Measurements from ENCODE around the gene RBP3. TPM values are rescaled to one million over a fixed set of nuclear protein-coding genes. Genes with fewer than 3 reads are reported as not detected.

Gene RBP3
- polyA plus RNA-seq, 1 donor from 2014 or later: not detected

GRCh38 chr10:47378606-47379444 lies 30.7 kb downstream of the RBP3 start:
- no peak overlapping the region for H3K4me3 ChIP-seq (ENCODE audit: low read length)
- H3K36me3 ChIP-seq (ENCODE audit: insufficient read depth, low read length): no peaks in the 10 kb centered on the region
- H3K4me2 ChIP-seq (ENCODE audit: low read length): no peak overlapping the region
- no peak overlapping the region for H2AFZ ChIP-seq (ENCODE audit: low read depth, low read length)
- no peaks in the 10 kb centered on the region for H3K79me2 ChIP-seq (replicated peaks; ENCODE audit: insufficient read depth, low read length)
- H3K9me3 ChIP-seq (ENCODE audit: low read length): no peaks in the 10 kb centered on the region
- no peaks in the 10 kb centered on the region for H3K9me2 ChIP-seq (ENCODE audit: insufficient read depth, low read length)
- H3K9ac ChIP-seq (ENCODE audit: low read length): no peak overlapping the region
- TF ChIP-seq CTCF (IDR thresholded peaks at IDR 0.05; ENCODE audit: poor library complexity, severe bottlenecking) (no peak), TAF1 (IDR thresholded peaks at IDR 0.05; ENCODE audit: low read depth) (no peak), MXI1 (conservative IDR thresholded peaks at IDR 0.05; ENCODE audit: poor library complexity, severe bottlenecking) (no peak), EZH2 (IDR thresholded peaks at IDR 0.05; ENCODE audit: borderline replicate concordance, insufficient read depth, low read length, poor library complexity, severe bottlenecking) (no peak), SMC3 (conservative IDR thresholded peaks at IDR 0.05; ENCODE audit: poor library complexity) (no peak), EP300 (conservative IDR thresholded peaks at IDR 0.05; ENCODE audit: poor library complexity, severe bottlenecking) (no peak), RAD21 (conservative IDR thresholded peaks at IDR 0.05) (no peak), POLR2AphosphoS5 (IDR thresholded peaks at IDR 0.05) (no peak)
- TF ChIP-seq, protein P1, sequence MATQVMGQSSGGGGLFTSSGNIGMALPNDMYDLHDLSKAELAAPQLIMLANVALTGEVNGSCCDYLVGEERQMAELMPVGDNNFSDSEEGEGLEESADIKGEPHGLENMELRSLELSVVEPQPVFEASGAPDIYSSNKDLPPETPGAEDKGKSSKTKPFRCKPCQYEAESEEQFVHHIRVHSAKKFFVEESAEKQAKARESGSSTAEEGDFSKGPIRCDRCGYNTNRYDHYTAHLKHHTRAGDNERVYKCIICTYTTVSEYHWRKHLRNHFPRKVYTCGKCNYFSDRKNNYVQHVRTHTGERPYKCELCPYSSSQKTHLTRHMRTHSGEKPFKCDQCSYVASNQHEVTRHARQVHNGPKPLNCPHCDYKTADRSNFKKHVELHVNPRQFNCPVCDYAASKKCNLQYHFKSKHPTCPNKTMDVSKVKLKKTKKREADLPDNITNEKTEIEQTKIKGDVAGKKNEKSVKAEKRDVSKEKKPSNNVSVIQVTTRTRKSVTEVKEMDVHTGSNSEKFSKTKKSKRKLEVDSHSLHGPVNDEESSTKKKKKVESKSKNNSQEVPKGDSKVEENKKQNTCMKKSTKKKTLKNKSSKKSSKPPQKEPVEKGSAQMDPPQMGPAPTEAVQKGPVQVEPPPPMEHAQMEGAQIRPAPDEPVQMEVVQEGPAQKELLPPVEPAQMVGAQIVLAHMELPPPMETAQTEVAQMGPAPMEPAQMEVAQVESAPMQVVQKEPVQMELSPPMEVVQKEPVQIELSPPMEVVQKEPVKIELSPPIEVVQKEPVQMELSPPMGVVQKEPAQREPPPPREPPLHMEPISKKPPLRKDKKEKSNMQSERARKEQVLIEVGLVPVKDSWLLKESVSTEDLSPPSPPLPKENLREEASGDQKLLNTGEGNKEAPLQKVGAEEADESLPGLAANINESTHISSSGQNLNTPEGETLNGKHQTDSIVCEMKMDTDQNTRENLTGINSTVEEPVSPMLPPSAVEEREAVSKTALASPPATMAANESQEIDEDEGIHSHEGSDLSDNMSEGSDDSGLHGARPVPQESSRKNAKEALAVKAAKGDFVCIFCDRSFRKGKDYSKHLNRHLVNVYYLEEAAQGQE (IDR thresholded peaks at IDR 0.05; ENCODE audit: borderline replicate concordance): no peak
- H3K27ac ChIP-seq (ENCODE audit: low read length): no peak overlapping the region
- no peaks in the 10 kb centered on the region for H3F3A ChIP-seq (ENCODE audit: insufficient read depth, low read length, poor library complexity, severe bottlenecking)
- no peaks in the 10 kb centered on the region for H4K20me1 ChIP-seq (ENCODE audit: insufficient read depth)
- H3K27me3 ChIP-seq (ENCODE audit: insufficient read depth, low read depth, low read length): peaks cover 6% of the 10 kb centered on the region

DNA sequence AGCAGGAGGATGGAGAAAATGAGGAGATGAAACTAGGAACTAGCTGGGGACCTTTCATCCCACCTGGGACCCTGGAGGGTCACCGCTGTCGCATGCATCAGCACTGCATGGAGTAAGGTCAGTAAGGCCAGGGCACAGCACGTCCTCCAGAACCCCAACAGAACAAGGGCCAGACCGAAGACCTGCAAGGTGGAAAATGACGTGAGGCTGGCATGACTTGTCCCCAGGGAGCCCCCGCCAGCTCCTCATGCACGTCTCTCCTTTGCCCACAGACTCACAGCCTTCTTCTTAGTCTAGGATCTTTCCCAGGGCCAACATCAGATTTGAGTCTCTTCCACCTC lies 31.3 kb downstream of the RBP3 start:
- peaks cover 6% of the 10 kb centered on the region for H3K27me3 ChIP-seq (ENCODE audit: insufficient read depth, low read depth, low read length)
- no peak for TF ChIP-seq RAD21 (conservative IDR thresholded peaks at IDR 0.05)
- TF ChIP-seq, protein P1 (IDR thresholded peaks at IDR 0.05; ENCODE audit: borderline replicate concordance): no peak
- TF ChIP-seq CTCF (IDR thresholded peaks at IDR 0.05; ENCODE audit: poor library complexity, severe bottlenecking): no peak
- no peak for TF ChIP-seq MXI1 (conservative IDR thresholded peaks at IDR 0.05; ENCODE audit: poor library complexity, severe bottlenecking)
- TF ChIP-seq TAF1 (IDR thresholded peaks at IDR 0.05; ENCODE audit: low read depth): no peak
- TF ChIP-seq POLR2AphosphoS5 (IDR thresholded peaks at IDR 0.05): no peak
- TF ChIP-seq EZH2 (IDR thresholded peaks at IDR 0.05; ENCODE audit: borderline replicate concordance, insufficient read depth, low read length, poor library complexity, severe bottlenecking): no peak
- TF ChIP-seq EP300 (conservative IDR thresholded peaks at IDR 0.05; ENCODE audit: poor library complexity, severe bottlenecking): no peak
- H3K36me3 ChIP-seq (ENCODE audit: insufficient read depth, low read length): no peaks in the 10 kb centered on the region
- no peak overlapping the region for H2AFZ ChIP-seq (ENCODE audit: low read depth, low read length)
- H3K79me2 ChIP-seq (replicated peaks; ENCODE audit: insufficient read depth, low read length): no peaks in the 10 kb centered on the region
- no peaks in the 10 kb centered on the region for H3K9me3 ChIP-seq (ENCODE audit: low read length)
- no peak overlapping the region for H3K4me3 ChIP-seq (ENCODE audit: low read length)
- no peaks in the 10 kb centered on the region for H3K9me2 ChIP-seq (ENCODE audit: insufficient read depth, low read length)
- no peaks in the 10 kb centered on the region for H4K20me1 ChIP-seq (ENCODE audit: insufficient read depth)
- no peak overlapping the region for H3K9ac ChIP-seq (ENCODE audit: low read length)
- no peak overlapping the region for H3K4me2 ChIP-seq (ENCODE audit: low read length)
- H3K27ac ChIP-seq (ENCODE audit: low read length): no peak overlapping the region
- H3F3A ChIP-seq (ENCODE audit: insufficient read depth, low read length, poor library complexity, severe bottlenecking): no peaks in the 10 kb centered on the region

Measured in neural cell (in vitro differentiated cells).